T-cell (primary cell): ENCODE results near the gene ETV6. TPM values are rescaled to one million over a fixed set of nuclear protein-coding genes. Genes with fewer than 3 reads are reported as not detected.

Experiments
- ATAC-seq, 4 experiments: fragments of 200-7000 bp in 3 of 4; fragments of 150-1000 bp in 1 of 4; cut with Tn5 transposase; replicated peaks in 1 of 4; 1 replicate in 3 of 4; 2 replicates in 1 of 4; pipeline ENCODE4 v1.10.0; 2021; ENCODE audit warnings: moderate library complexity in 3 of 4, mild to moderate bottlenecking in 2 of 4, moderate number of reproducible peaks in 1 of 4
- CTCF ChIA-PET, 2 donors: fragments of 300-600 bp; sonication (Branson Sonifier 250); formaldehyde crosslinking; loops; one replicate each; lab custom pipeline; 2022; ENCODE audit warnings: antibody characterized with exemption in 2 of 2; lab: Charles Lee
- POLR2A ChIA-PET, 2 donors: fragments of 300-600 bp; sonication (Branson Sonifier 250); formaldehyde crosslinking; loops; one replicate each; lab custom pipeline; 2022; ENCODE audit warnings: antibody characterized with exemption in 2 of 2; lab: Charles Lee
- DNase-seq, 35 experiments: peaks; one replicate each; pipeline versions ENCODE4 v3.0.0 to v3.0.0-alpha.2; 2013 to 2023
- H3K27ac ChIP-seq: one replicate; pipeline ENCODE4 v1.5.1; 2013; ENCODE audit warnings: low read length
- H3K27me3 ChIP-seq, 2 experiments: replicated peaks in 1 of 2; 1 replicate in 1 of 2; 2 replicates in 1 of 2; pipeline versions ENCODE4 v1.6.1 to v1.7.0; 2013; ENCODE audit warnings: low read length in 1 of 2, mixed read lengths in 1 of 2; ENCODE audit not compliant: control insufficient read depth in 2 of 2, insufficient read depth in 2 of 2; ENCODE audit errors: extremely low read depth in 1 of 2
- H3K36me3 ChIP-seq, 2 donors: 1 replicate in 1 of 2; 2 replicates in 1 of 2; pipeline versions ENCODE4 v1.6.1 to v1.7.0; 2013; ENCODE audit warnings: low read length in 1 of 2; ENCODE audit not compliant: control insufficient read depth in 2 of 2, insufficient read depth in 1 of 2; ENCODE audit errors: extremely low read depth in 1 of 2
- H3K4me1 ChIP-seq, 2 experiments: 1 replicate in 1 of 2; 2 replicates in 1 of 2; pipeline versions ENCODE4 v1.6.1 to v1.7.0; 2013; ENCODE audit warnings: low read length in 2 of 2, mixed read lengths in 1 of 2; ENCODE audit not compliant: insufficient read depth in 2 of 2, control insufficient read depth in 1 of 2; ENCODE audit errors: extremely low read depth in 1 of 2
- H3K4me3 ChIP-seq, 2 donors: 1 replicate in 1 of 2; 2 replicates in 1 of 2; pipeline versions ENCODE4 v1.5.1 to v1.7.0; 2013; ENCODE audit warnings: mild to moderate bottlenecking in 2 of 2, low read length in 1 of 2, moderate library complexity in 1 of 2; ENCODE audit not compliant: control insufficient read depth in 1 of 2; ENCODE audit errors: extremely low read depth in 1 of 2
- H3K9me3 ChIP-seq: 2 replicates; pipeline ENCODE4 v1.7.0; 2013
- H3K27ac Mint-ChIP-seq, 2 donors: one replicate each; pipeline ENCODE4 v1.8.0; 2020 to 2021; ENCODE audit warnings: mild to moderate bottlenecking in 2 of 2, mixed read lengths in 2 of 2
- H3K27me3 Mint-ChIP-seq, 2 donors: one replicate each; pipeline ENCODE4 v1.8.0; 2021 to 2022; ENCODE audit warnings: mixed read lengths in 2 of 2
- H3K36me3 Mint-ChIP-seq: one replicate; pipeline ENCODE4 v1.8.0; 2021; ENCODE audit warnings: mixed read lengths
- H3K4me1 Mint-ChIP-seq, 3 donors: one replicate each; pipeline ENCODE4 v1.8.0; 2020 to 2022; ENCODE audit warnings: mixed read lengths in 3 of 3, mild to moderate bottlenecking in 1 of 3
- H3K4me3 Mint-ChIP-seq, 3 donors: one replicate each; pipeline ENCODE4 v1.8.0; 2020 to 2022; ENCODE audit warnings: mild to moderate bottlenecking in 3 of 3, mixed read lengths in 3 of 3, moderate library complexity in 3 of 3
- H3K9me3 Mint-ChIP-seq, 3 donors: one replicate each; pipeline ENCODE4 v1.8.0; 2020 to 2022; ENCODE audit warnings: mixed read lengths in 3 of 3
- WGBS: methylation state at CpG from one replicate; pipeline ENCODE4 v1.1.5; 2013; ENCODE audit warnings: missing lambda C conversion rate; ENCODE audit not compliant: insufficient coverage; 5-methylcytosine and 5-hydroxymethylcytosine counted together
- total RNA-seq, 35 experiments: library from RNA in 6 of 35; stranded (reverse) in 6 of 35; fragments of 120-200 nt in 1 of 35; gene quantifications; one replicate each; pipeline versions ENCODE4 v1.2.1 to v1.2.4 and lab custom pipeline; 2013 to 2026

ETV6 gene
- total RNA-seq, 5 donors from 2014 or later (not counting 1 experiment from before 2014, with no cell fraction given), result 24.8 to 36.3 (median 31.3) TPM

GRCh38 chr12:11882301-11883019, 233.0 kb downstream of the ETV6 start:
- Histone ChIP-seq H3K9me3 (no peaks in the 10 kb centered on the region), H3K27ac (no peak overlapping the region), H3K36me3 (peaks cover 0 to 42% of the 10 kb centered on the region in 2 donors), H3K4me1 (peaks cover 2 to 5% of the 10 kb centered on the region in 2 experiments), H3K4me3 (no peak overlapping the region), H3K27me3 (no peaks in the 10 kb centered on the region)
- Mint-ChIP-seq H3K27ac (peak overlapping the region in 1 of 2 donors; percentile 36), H3K4me3 (no peak overlapping the region), H3K27me3 (no peaks in the 10 kb centered on the region), H3K4me1 (peaks cover 2 to 9% (median 3%) of the 10 kb centered on the region in 3 donors), H3K9me3 (no peaks in the 10 kb centered on the region), H3K36me3 (peaks cover 69% of the 10 kb centered on the region)
- ATAC-seq, result no peak
- WGBS, result 100% methylated on average over 1 of the region's 8 CpGs
- POLR2A ChIA-PET, result no interaction called here
- no peak for DNase-seq
- CTCF ChIA-PET, result interaction anchor here in 1 of 2 donors (0.5 kb wide), 2 partner anchors 10 to 446 kb away, joined by 3 read pairs; no protein-coding TSS in a partner anchor

DNA sequence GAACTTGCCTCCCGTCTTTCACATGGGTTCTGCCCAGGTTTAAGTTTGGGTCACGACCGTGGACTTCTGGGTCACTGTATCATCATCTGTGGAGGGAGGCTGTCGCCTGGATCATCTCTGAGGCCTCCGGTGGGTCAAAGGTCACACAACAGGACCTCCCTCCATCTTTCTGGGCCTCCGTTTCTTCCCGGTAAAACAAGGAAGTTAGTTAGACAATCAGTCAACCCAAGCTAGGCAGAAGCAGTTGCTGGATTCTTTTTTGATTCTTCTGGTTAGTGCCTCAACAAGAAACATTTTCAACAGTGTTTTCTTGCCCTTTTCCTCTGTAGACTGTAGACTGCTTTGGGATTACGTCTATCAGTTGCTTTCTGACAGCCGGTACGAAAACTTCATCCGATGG, 234.6 kb downstream of the ETV6 start:
- no peak for ATAC-seq
- H3K27me3 ChIP-seq, result no peaks in the 10 kb centered on the region
- no peaks in the 10 kb centered on the region for H3K9me3 ChIP-seq
- no peaks in the 10 kb centered on the region for H3K4me1 ChIP-seq
- no peak overlapping the region for H3K4me3 Mint-ChIP-seq
- H3K36me3 Mint-ChIP-seq, result peaks cover 80% of the 10 kb centered on the region
- no peak overlapping the region for H3K4me3 ChIP-seq
- no peaks in the 10 kb centered on the region for H3K9me3 Mint-ChIP-seq
- H3K27ac ChIP-seq, result no peak overlapping the region
- H3K4me1 Mint-ChIP-seq, result peaks cover 0 to 7% (median under 1%) of the 10 kb centered on the region in 3 donors
- DNase-seq, result no peak
- CTCF ChIA-PET, result no interaction called here
- POLR2A ChIA-PET, result interaction anchor here in 1 of 2 donors (0.6 kb wide), 1 partner anchor 37 kb away, joined by 3 read pairs; no protein-coding TSS in a partner anchor
- H3K36me3 ChIP-seq, result peaks cover 0 to 49% of the 10 kb centered on the region in 2 donors
- H3K27me3 Mint-ChIP-seq, result no peaks in the 10 kb centered on the region
- H3K27ac Mint-ChIP-seq, result peak overlapping the region in 1 of 2 donors; percentile 35
- WGBS, result 95% methylated on average over 7 of the region's 11 CpGs

DNA sequence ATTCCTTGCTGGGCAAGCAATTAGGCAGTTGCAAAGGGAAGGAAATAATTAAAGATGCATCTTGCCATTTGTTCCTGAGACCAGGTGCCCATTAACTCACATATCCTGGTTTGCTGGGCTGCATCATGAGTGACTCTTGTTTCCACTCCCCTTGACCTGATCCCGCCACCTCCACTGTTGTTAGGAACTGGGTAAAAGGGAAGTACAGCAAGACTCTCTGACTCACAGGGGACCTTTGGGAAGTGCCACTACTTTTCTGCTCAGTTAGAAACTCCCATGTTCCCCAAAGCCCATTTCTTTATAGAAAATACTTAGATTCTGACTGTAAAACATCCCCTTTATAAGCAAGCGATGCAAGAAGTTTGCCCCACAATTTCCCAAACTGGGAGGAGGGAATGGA, 235.2 kb downstream of the ETV6 start:
- no CpG with 5 or more reads among the region's 2 CpGs for WGBS
- H3K27me3 ChIP-seq, result no peaks in the 10 kb centered on the region
- ChIA-PET CTCF (no interaction called here), POLR2A (interaction anchor here in 1 of 2 donors (0.6 kb wide), 1 partner anchor 38 kb away, joined by 3 read pairs; no protein-coding TSS in a partner anchor)
- Mint-ChIP-seq H3K4me1 (peaks cover 5 to 11% (median 6%) of the 10 kb centered on the region in 3 donors), H3K4me3 (no peak overlapping the region), H3K27ac (no peak overlapping the region), H3K36me3 (peaks cover 82% of the 10 kb centered on the region), H3K9me3 (no peaks in the 10 kb centered on the region), H3K27me3 (no peaks in the 10 kb centered on the region)
- H3K4me1 ChIP-seq, result peaks cover 0 to 2% of the 10 kb centered on the region in 2 experiments
- ATAC-seq (no peak), DNase-seq (peak in 1 of 35 experiments; percentile 14)
- peaks cover 0 to 53% of the 10 kb centered on the region in 2 donors for H3K36me3 ChIP-seq
- H3K27ac ChIP-seq, result no peak overlapping the region
- no peaks in the 10 kb centered on the region for H3K9me3 ChIP-seq
- no peak overlapping the region for H3K4me3 ChIP-seq

DNA sequence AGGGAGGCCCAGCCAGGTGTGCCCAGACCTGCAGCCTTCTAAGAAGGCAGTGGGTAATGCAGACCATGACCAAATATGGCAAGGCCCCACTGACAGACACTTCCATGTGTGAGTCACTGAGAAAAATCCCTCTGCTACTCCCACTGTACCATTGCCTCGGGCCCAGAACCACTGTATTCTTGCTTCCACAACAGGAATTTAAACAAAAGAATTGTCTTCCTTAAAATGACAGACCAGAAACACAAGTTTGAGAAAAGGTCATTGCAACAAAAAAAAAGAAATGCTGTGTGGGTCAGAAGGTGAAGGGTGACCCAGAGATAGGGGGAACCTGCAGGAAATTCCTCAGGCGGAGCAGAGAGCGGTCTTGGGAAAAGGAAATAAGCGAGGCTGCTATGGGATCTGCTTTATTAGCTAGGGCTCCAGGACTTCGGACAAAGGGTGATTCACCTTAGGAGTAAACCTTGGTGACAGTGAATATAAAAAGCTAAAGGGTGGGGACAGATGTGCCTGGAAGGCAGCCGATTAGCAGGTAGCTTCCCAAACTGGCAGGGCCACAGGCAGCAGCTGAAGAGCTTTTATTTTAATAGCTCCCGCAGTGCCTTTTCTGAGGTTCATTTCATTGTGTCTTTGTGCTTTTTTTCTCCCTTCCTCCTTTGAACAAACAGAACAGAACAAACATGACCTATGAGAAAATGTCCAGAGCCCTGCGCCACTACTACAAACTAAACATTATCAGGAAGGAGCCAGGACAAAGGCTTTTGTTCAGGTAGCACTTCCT, 236.0 kb downstream of the ETV6 start:
- Histone ChIP-seq H3K9me3 (no peaks in the 10 kb centered on the region), H3K36me3 (peaks cover 0 to 54% of the 10 kb centered on the region in 2 donors), H3K27ac (no peak overlapping the region), H3K4me1 (peaks cover 0 to 3% of the 10 kb centered on the region in 2 experiments), H3K27me3 (no peaks in the 10 kb centered on the region), H3K4me3 (no peak overlapping the region)
- WGBS, result 98% methylated on average over 5 of the region's 8 CpGs
- H3K4me1 Mint-ChIP-seq, result peaks cover 6 to 12% (median 6%) of the 10 kb centered on the region in 3 donors
- ChIA-PET CTCF (interaction anchor here in 1 of 2 donors (0.5 kb wide), 1 partner anchor 116 kb away, joined by 5 read pairs; no protein-coding TSS in a partner anchor), POLR2A (interaction anchor here in 1 of 2 donors (0.5 kb wide), 1 partner anchor 20 kb away, joined by 9 read pairs; no protein-coding TSS in a partner anchor)
- H3K27ac Mint-ChIP-seq, result peak overlapping the region in 1 of 2 donors; percentile 20
- ATAC-seq, result no peak
- peaks cover 80% of the 10 kb centered on the region for H3K36me3 Mint-ChIP-seq
- H3K4me3 Mint-ChIP-seq, result no peak overlapping the region
- no peaks in the 10 kb centered on the region for H3K9me3 Mint-ChIP-seq
- no peak for DNase-seq
- H3K27me3 Mint-ChIP-seq, result no peaks in the 10 kb centered on the region

- H3K9me3 Mint-ChIP-seq, result no peaks in the 10 kb centered on the region
- WGBS, result 100% methylated on average over 1 of the region's 3 CpGs
- H3K4me1 ChIP-seq, result peaks cover 0 to 3% of the 10 kb centered on the region in 2 experiments
- no peaks in the 10 kb centered on the region for H3K27me3 Mint-ChIP-seq
- ATAC-seq (no peak), DNase-seq (no peak)
- no peak overlapping the region for H3K27ac ChIP-seq
- no peaks in the 10 kb centered on the region for H3K27me3 ChIP-seq
- H3K9me3 ChIP-seq, result no peaks in the 10 kb centered on the region
- peaks cover 6 to 10% (median 6%) of the 10 kb centered on the region in 3 donors for H3K4me1 Mint-ChIP-seq
- no peak overlapping the region for H3K4me3 ChIP-seq
- no peak overlapping the region for H3K27ac Mint-ChIP-seq
- CTCF ChIA-PET, result no interaction called here
- H3K36me3 Mint-ChIP-seq, result peaks cover 81% of the 10 kb centered on the region
- POLR2A ChIA-PET, result interaction anchor here in 1 of 2 donors (0.5 kb wide), 1 partner anchor 836 kb away, joined by 3 read pairs; no protein-coding TSS in a partner anchor
- no peak overlapping the region for H3K4me3 Mint-ChIP-seq
- peaks cover 0 to 60% of the 10 kb centered on the region in 2 donors for H3K36me3 ChIP-seq
These were observed 236.9 kb downstream of the ETV6 start for GRCh38 chr12:11886339-11886738.

- CTCF ChIA-PET, result no interaction called here
- Mint-ChIP-seq H3K27ac (no peak overlapping the region), H3K36me3 (peaks cover 81% of the 10 kb centered on the region), H3K4me1 (peaks cover 6 to 10% (median 6%) of the 10 kb centered on the region in 3 donors), H3K9me3 (no peaks in the 10 kb centered on the region), H3K4me3 (no peak overlapping the region), H3K27me3 (no peaks in the 10 kb centered on the region)
- 89% methylated on average over 2 of the region's 3 CpGs for WGBS
- Histone ChIP-seq H3K36me3 (peaks cover 0 to 71% of the 10 kb centered on the region in 2 donors), H3K27ac (no peak overlapping the region), H3K9me3 (no peaks in the 10 kb centered on the region), H3K4me1 (peaks cover 0 to 3% of the 10 kb centered on the region in 2 experiments), H3K4me3 (no peak overlapping the region), H3K27me3 (no peaks in the 10 kb centered on the region)
- POLR2A ChIA-PET, result interaction anchor here in 1 of 2 donors (0.7 kb wide), 1 partner anchor 137 kb away, joined by 11 read pairs; no protein-coding TSS in a partner anchor
- DNase-seq (no peak), ATAC-seq (no peak)
These were observed 238.6 kb downstream of the ETV6 start for GRCh38 chr12:11888029-11888428.
